HG03135 (cell line): ENCODE results near the gene TTC1.
"Not testable (repeated sequence)": the region's sequence is repeated elsewhere in the genome, so short reads cannot be mapped to it uniquely, and the experiment has no call there.

Experiments
- ATAC-seq: cut with Tn5 transposase; IDR thresholded peaks from one replicate; pipeline ENCODE4 v1.9.1; 2021; ENCODE audit warnings: mild to moderate bottlenecking, moderate library complexity; ENCODE audit not compliant: unreplicated experiment

TTC1 gene

GRCh38 chr5:159993194-159993593 is 15.7 kb upstream of the TTC1 start:
- ATAC-seq = no peak

DNA sequence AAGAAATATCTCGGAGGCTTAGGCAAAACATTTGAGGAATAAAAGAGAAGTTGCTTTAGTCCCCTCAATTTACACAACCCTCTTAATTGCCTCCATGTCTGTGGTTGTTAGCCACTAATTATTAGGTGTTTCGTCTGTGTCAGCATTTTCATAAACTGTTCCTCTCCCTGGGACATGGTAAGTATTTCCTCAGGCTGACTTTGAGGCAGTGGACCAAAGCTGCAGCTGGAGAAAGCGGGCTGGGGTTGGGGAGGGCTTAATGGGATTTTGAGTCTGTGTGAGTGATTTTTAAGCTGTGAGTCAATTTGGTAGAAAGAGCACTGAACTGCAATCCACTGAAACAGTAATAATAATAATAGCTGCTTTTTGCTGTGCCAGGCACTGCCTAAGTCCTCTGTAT is 13.0 kb upstream of the TTC1 start:
- no peak for ATAC-seq

DNA sequence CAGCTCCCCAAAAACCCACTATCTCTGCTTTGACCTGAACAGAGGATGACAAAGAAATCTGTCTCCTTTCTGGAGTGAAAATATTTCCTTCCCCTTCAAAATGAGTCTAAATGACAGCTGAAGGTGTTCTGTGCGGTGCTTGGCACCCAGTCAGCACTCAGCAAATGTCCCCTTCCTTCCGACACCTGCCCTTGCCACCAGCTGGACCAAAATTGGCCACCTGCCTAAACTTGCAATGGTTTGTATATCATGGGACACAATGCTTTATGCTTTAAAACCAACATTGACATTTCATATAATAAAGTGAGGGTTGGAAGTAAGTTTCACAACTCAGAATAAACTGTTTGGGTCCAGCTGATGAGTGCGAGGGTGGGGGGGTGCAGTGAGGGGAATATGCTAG is 7.5 kb upstream of the TTC1 start:
- no peak for ATAC-seq

DNA sequence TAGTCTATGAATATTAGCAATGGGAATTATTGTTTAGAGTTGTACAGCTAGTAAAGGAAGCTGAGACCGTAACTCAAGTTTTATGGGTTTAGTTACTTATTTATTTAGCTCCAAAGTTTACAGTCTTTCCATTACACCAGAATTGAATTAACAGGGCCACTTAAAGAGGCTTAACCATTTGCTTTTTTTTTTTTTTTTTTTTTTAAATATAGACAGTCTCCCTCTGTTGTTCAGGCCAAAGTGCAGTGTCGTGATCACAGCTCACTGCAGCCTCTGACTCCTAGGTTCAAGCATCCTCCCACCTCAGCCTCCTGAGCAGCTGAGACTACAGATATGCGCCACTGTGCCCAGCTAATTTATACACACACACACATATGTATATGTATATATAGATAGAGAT is 1.4 kb upstream of the TTC1 start:
- ATAC-seq = no peak

DNA sequence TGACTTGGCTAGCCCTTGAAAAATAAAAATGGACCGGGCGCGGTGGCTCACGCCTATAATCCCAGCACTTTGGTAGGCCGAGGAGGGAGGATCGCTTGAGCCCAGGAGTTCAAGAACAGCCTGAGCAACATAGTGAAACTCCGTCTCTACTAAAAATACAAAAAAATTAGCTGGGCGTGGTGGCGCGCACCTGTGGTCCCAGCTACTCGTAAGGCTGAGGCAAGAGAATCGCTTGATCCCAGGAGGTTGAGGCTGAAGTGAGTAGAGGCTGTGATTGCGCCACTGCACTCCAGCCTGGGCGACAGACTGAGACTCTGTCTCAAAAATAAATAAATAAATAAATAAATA is 436 bp upstream of the TTC1 start:
- peak; percentile 11 for ATAC-seq

DNA sequence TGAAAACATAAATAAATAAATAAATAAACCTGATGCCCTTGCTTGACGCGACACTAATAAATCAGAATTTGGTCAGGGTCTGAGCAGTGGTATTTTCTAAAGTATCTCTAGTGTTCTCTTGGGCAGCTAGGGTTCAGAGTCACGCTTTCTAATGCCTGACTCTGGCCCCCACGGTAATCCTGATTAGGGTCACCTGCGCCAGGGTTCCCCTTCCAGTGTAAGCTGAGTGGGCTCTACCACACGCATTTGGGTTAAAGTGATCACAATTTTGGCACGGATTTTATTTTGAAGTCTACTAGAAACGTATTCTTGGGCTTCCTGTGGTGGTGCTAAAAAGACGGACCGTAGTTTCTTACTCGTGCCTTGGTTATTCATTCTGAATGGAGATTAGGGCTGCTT is 651 bp downstream of the TTC1 start:
- ATAC-seq = peak; percentile 13

GRCh38 chr5:160011471-160011870 is 2.5 kb downstream of the TTC1 start:
- no peak for ATAC-seq

GRCh38 chr5:160014197-160014596 is 5.3 kb downstream of the TTC1 start:
- not testable (repeated sequence) for ATAC-seq

- ATAC-seq = no peak
These were observed 10.1 kb downstream of the TTC1 start for GRCh38 chr5:160018945-160019625.

GRCh38 chr5:160020266-160020770 is 11.4 kb downstream of the TTC1 start:
- no peak for ATAC-seq

- no peak for ATAC-seq
These were observed 12.0 kb downstream of the TTC1 start for GRCh38 chr5:160020964-160021363.

DNA sequence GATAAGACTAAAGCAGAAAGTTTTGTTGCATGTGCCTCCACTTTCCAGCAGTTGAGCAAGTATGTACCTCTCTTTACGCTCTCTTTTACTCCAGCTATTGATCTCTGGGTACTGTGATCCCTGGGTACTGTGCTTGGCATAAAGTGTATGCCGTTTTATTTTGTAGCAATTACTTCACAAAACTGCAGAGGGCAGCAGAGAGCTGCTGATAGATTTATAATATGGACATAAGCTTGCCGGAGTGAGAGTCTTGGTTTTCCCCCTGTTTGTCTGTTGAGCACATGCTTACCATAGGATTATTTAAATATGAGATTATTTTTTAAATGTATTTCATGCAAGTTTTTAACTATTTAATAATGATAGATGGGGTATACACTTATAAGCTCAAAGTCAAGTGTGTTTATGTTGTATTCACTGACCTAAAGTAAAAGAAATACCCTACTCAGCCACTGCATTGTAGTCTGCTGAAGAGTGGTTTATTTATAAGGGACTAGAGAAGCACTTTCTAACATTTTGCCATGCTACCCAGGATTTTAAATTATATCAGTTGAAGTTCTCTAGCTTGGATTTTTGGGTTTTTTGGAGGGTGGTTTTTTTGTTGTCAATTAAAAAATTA is 13.0 kb downstream of the TTC1 start:
- peak; percentile 88 for ATAC-seq

- ATAC-seq = no peak
These were observed 14.3 kb downstream of the TTC1 start for GRCh38 chr5:160023007-160023907.

DNA sequence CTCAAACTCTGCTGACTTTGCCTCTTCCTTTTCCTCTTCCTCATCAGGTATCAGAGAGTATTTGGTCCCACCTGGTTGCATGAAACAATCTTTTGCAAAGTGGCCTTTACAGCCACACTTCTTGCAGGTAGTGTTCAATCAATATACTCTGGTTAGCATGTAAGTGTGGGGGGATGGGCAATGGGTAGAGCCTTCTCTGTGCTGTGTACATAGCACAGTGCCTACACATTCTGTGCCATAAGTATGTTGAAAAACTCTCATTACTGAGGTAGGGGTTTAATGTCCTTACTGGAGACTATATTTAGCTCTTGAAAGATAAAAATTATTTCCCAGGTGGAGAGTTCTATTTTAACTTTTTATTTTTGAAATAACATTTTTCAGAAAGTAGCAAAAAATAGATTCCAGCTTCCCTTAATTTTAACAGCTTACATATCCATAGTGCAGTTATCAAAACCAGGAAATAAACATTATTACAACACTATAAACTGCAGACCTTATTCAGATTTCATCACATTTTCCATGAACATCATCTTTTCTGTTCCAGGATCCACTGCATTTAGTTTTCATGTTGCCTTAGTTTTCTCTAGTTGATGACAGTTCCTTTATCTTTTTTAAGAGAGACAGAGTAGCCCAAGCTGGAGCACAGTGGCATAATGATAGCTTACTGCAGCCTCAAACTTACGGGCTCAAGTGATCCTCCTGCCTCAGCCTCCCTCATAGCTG is 15.1 kb downstream of the TTC1 start:
- ATAC-seq = no peak

- no peak for ATAC-seq
These were observed 20.1 kb downstream of the TTC1 start for GRCh38 chr5:160029004-160029403.

- no peak for ATAC-seq
These were observed 20.7 kb downstream of the TTC1 start for GRCh38 chr5:160029540-160030139.

- no peak for ATAC-seq
These were observed 21.9 kb downstream of the TTC1 start for GRCh38 chr5:160030631-160031377.

GRCh38 chr5:160033546-160034252 is 24.8 kb downstream of the TTC1 start:
- no peak for ATAC-seq

DNA sequence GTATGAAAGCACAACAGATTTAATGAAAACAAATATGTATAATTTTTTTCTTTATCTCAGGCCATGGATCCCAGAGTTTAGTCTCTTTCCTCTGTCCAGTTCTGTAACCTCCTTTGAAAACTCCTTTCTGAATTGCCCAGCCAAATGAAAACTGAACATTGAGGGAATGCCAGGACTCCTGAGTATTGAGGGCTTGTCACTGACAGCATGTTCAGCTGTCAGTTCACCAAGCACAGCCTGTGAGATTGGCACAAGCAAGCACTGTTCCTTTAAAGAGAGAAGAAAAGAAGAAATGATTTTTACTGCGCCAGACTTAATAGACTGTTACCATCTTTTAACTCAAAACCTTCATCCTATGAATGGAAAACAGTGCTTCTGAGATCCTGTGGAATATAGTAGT is 27.3 kb downstream of the TTC1 start:
- ATAC-seq = no peak
